SK-N-DZ (cell line): ENCODE results near the gene ATG2A. TPM values are rescaled to one million over a fixed set of nuclear protein-coding genes. Genes with fewer than 3 reads are reported as not detected.

Source experiments
- DNase-seq: peaks from one replicate; pipeline ENCODE4 v3.0.0-alpha.2; 2015; ENCODE audit warnings: low spot score
- polyA plus RNA-seq, 2 experiments: library from polyadenylated mRNA; depleted of rRNA; stranded (reverse); fragments of >200 nt; gene quantifications; 2 replicates each; pipeline ENCODE4 v1.2.3, GENCODE V29; 2014

The ATG2A gene
- 5.0 and 5.6 TPM in 2 replicates for polyA plus RNA-seq (2014; cell fraction: cytosol; rRNA removed)
- 18.2 and 29.8 TPM in 2 replicates for polyA plus RNA-seq (2014; cell fraction: nucleus; rRNA removed)

DNA sequence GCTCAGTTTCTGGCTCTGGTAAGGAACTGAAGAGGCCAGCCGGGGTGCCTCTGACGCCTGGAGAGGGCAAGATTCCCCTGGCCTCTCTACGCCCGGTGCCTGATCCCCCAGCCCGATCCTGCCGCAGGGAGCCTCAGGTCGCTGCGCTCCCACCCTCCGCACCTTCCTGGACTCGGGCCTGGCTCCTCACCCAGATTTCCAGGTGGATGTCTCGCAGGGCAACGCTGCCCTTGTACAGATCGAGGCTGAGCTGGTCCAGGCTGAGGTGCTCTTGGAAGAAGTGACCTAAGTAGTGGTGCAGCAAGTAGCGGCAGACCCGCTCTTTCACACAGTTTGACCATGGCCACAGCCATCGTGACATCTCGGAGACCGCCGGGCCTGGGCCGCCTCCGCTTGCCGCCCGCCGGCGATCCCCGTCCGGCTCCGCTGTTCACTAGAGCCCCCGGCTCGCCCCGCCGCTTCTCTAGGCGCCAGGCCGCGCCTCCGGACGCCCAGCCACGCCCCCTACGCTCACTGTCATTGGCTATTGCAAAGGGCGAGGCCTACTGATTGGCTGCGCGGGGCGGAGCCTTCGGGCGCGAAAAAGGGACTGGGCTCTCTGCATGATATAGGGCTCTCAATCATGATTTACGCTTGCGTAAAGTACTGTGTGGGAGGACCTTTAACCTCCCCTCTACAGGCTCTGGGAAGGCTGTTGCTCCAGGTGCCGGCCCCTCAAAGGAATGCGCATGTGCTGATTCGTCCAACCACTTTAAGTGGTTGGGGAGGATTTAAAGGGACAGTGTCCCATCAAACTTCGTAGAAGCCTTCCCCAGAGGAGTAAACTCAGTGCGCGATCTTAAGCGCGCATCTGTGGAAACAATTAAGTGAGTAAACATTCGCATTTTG is at the start of gene ATG2A:
TSS of gene ATG2A (minus strand) at position 435 of the 888 bp plus-strand sequence. CDS start at position 361, 74 bp downstream.
- peak; percentile 100 for DNase-seq

DNA sequence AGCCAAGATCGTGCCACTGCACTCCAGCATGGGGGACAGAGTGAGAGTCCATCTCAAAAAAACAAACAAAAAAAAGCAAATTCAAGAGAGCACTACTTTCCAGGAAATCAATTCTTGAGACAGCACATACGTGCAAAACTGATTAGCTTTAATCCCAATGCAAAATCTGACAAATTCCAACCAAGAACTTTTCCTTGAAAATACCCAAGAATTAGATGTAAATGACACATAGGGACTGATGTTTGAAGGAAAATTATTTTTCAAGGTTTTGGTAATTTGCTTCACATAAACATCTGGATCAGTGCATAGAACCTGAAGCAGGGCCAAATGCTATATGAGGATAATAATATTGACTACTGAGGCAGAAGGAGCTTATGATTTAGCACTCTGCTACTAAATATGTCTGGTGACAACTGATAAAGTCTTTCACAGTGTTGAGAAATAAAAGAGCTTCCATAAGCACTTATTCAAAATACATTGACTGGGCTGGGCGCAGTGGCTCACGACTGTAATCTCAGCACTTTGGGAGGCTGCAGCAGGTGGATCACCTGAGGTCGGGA is 46.1 kb upstream of the ATG2A start:
- no peak for DNase-seq

DNA sequence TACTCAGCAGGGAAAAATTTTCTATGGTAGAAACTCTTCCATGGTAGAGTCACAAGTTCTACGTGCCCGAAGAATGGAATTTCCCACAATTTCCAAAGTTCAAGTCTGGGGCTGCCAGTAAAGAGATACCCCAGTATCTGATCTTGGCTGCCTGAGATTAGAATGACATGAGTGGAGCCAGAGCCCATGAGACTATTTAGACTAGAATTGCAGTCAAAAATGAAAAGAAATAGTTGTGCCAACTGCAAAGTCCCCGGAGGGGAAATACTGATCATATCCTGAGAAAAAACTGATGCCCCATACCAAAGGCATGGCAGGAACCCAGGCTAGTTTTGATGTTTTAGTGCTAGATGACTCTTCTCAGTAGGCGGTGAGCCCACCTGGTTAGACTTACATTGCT is 43.7 kb upstream of the ATG2A start:
- no peak for DNase-seq

DNA sequence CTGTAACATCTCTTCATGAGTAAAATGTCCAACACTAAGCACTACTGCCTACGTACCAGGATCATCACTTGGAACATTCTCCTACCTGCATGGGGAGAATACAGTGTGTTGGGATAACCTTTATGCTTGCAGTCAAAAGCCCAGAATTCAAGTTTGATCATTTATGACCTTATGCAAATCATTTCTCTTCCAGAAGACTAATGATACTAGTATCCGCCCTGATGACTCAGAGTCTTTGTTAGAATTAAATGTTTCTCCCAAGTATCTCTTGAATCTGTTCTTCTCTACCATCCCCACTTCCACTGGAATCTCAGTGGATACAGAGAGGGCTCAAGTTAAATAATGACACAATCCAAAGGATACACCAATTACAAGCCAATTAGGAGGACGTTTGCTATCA is 42.5 kb upstream of the ATG2A start:
- DNase-seq, result no peak

DNA sequence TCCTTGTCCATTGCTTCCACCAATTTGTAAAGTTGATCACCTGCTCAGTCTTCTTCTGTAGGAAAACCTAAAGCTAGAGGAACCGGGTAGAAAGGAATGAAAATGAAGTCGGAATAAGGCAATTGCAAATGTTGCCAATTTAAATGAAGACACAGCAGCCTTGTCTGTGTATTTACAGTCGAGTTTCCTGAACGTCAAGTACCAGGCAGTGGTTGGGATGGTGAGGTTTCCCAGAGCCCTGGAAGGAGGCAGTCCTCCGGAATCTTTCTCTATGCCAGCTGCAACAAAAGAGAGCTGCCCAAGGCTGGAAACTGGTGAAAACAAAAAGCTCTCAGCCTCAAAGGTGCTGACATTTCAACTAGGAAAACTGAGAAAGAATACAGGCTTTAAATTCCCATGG is 37.2 kb upstream of the ATG2A start:
- DNase-seq, result no peak

DNA sequence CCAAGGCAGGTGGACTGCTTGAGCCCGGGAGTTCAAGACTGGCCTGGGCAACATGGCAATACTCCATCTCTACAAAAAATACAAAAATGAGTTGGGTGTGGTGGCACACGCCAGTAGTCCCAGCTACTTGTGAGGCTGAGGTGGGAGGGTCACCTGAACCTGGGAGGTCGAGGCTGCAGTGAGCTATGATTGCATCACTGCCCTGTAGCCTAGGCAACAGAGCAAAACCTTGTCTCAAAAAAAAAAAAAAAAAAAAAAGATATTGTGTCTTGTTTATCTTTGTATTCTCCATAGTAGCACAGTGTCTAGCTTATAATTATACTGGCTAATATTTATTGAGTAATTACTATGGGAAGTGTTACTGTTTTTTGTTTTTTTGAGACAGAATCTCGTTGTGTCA is 34.5 kb upstream of the ATG2A start:
- no peak for DNase-seq

DNA sequence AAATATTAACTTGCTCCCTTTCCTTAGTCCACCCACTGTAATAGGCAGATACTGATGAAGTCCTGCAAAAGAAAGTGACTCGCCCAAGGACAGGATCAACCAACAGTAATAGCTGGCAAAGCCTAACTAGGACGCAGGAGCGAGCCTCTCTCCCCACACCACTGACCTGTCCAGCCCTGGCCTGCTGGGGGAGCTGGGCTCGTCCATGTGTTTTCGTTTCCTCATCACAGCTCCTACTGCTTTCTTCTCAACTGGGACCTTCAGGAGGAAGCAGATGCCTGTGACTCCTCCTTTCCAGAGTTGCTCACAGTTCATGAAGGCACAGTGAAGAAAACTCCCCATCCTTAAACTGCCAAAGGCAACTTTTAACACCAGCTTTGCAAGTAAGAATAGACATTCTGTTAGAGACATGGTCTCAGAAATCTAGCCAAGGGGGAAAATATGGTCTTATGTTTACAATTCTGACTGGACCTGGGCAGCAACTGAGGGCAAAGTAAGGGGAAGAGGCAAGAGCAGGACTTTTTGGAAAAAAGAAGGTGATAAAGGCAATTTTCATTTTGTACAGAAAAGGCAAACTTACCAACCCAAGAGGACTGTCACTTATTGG is 30.3 kb upstream of the ATG2A start:
- no peak for DNase-seq

DNA sequence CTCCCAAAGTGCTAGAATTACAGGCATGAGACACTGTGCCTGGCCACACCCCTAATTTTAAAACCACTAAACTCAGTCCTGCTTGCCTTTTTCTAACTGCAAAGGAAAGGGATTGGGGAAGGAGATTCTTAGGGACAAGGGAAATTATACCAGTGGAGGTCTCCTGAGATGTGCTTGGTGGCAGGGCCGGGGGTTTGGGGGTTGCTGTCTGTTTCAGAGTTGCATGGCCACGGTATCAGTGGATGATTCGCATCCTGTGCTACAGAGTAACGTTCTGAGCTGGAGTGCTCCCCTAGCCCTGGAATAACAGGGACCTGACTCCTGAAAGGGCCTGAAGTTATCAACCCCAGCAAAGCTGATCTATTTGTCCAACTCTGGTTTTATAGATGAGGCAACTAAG is 19.5 kb upstream of the ATG2A start:
- no peak for DNase-seq

DNA sequence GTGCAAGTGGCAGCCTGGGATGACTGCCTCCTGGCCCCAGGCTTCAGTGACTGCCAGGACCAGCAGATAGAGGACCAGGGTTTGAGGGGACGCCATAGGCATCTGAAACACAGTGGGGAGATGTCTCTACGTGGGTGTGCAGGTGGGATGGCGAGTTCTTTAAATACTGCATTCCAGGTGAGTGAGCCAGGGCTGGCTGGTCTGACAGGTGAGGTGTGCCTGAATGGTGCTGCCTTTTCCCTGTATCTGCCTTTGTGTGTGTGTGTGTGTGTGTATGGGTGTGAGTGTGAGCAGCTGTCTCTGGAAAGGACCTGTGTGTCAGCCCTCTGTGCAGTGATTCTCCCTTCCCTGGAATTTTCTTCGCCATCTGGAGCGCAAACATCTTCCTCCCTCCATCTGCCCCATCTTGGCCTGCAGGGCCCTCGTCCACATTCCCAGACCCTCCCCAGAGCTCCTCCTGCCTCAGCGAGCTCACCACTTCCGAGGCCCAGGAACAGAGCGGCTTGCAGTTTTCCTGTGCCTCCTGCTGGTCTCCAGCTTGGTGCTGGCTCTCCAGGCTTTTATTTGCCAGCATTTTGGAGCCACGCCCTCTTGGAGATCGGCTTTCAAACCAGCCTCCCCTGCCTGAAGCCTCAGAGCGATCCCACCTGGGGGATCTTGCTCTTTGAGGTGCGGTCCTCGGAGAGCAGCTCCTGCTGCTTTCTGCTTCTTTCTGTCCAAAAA is 18.5 kb upstream of the ATG2A start, which contains the start of gene GPHA2:
TSS of gene GPHA2 (minus strand) at position 535 of the 723 bp plus-strand sequence. CDS start at position 102, 433 bp downstream.
- peak; percentile 43 for DNase-seq

DNA sequence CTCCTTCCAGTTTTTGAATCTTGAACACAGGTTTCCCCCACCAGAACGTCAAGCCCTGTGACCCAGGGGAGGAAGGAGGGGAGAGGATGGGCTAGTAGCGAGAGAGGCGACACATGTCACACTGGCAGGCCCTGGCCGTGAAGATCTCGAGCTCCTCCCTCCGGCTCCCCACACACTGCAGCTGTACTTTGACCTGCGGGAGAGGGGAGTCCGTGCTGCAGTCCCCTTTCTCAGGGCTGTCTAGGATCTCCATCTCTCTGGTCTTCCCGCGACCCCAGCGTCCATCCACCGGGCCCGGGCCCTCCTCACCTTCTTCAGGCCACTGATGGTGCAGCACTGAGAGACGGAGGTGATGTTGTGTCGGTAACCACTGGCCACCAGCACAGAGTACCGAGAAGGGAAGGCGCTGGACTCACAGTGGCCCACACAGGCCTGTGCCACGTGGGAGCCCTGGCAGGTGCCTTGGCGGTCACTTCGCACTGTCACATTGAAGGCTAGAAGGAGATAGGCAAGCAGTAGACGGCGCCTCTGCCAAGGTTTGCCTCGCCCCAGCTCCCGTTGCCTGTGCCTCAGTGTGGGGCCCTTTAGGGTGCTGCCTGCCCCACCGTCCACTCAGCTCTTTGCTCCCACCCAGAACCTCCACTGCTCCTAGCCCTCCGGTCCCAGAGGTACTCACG is 17.8 kb upstream of the ATG2A start:
- peak; percentile 52 for DNase-seq

DNA sequence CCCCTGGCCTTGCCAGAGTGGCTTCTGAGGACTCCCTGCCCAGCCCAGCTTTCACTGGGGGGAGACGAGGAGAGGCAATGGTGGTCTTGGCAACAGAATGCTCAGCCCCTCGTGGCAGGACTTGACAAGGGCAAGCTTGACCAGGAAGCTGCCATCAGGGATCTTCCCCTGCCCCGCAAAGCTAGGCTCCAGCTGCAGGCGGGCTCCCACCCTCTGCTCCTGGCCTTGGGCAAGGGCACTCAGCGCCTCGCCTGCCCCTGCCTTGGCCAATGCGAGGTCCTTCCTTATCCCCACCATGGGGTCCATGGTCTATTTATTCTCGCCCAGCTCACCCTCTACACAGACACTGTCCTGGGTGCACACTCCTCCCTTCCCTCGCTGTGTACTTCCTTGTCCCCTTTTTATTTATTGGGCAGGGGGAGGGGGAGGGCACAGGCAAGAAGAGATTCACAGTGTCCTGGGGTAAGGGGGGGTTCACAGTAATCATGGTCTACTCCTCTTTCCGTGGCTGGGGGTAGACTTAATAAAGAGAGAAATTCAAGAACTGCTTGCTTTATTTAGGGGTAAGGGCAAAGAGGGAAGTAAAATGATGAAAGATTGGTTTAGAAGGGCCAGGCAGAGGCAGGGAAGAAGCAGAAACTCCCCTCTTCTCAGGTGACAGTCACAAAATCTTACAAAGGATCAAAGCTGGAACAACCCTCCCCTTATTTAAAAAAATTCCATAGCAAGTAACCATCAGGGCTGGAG is 17.1 kb upstream of the ATG2A start:
- DNase-seq, result no peak

DNA sequence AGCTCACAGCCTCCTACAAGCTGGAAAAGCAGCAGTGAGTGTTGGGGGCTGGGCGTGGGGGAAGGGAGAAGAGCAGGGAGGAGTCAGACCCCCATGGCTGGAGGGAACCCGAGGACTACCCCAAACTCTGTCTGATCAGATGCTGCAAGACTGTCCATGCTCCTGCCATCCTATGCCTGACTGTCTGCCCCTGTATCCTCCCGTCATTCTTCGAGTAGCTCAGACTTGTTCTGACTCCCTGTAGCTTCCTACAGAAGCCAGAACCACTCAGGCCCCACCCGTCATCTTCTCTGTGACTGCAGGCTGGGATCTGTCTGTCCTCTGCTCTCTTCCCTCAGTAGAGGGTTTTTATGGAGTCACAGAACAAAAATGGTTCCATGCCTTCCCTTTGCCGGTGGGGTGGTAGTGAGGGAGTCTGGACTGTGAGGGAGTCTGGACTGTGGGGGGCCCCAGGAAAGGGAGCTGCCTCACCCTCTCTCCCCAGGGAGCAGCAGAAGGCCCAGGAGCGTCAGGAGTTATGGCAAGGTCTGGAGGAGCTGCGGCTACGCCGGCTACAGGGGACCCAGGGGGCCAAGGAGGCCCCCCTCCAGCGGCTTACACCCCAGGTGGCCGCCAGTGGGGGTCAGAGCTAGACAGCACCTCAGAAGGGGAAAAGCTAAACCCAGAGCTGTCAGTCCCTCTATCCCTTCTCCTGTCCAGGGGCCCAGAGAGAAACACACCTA is 16.4 kb upstream of the ATG2A start:
- no peak for DNase-seq

DNA sequence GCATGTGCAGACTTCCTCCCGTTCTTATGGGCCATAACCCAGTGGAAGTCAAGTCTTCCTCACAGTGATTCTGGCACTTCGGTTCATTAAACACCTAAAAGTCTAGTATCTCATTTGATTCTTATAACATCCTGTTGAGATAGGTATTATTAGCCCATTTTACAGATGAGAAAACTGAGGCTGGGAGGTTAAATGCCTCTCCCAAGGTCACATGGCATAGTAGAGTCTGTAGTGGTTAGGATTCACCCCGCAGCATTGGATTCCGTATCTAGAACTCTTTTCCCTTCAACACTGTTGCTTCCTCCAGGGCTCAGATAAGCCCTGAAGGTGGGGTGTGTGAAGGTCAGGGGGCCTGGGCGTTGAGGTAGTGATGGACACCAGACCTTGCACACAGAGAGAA is 15.3 kb upstream of the ATG2A start:
- DNase-seq, result no peak

DNA sequence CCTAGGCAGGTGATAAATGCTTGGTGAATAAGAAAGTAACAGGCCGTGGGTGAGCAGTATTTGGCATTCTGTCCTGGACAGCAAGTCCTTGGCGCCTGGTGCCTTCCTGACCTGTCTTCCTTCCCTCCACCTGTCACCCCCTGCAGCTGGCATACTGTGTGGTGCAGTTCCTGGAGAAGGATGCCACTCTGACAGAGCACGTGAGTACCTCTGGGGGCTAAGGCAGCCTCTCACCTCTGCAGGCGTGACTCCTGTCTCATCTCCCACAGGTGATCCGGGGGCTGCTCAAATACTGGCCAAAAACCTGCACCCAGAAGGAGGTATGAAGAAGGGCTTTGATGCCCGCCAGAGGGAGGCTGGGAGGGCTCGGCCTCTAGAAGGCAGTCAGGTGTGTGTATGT is 14.3 kb upstream of the ATG2A start:
- DNase-seq, result no peak

DNA sequence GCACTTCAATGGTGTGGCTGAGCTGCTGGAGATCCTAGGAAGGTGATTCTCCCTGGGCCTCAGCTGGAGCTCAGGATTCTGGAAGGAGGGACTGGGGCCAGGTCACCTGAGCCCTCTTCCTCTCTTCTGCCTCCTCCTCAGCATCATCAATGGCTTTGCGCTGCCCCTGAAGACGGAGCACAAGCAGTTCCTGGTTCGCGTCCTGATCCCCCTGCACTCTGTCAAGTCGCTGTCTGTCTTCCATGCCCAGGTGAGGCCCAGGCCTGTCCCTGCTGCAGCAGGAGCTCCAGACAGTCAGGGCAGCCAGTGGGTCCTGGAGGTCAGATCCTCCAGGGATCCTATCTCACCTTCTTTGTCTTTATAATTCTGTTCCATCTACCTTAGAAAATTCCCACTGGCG is 13.3 kb upstream of the ATG2A start:
- DNase-seq, result no peak

DNA sequence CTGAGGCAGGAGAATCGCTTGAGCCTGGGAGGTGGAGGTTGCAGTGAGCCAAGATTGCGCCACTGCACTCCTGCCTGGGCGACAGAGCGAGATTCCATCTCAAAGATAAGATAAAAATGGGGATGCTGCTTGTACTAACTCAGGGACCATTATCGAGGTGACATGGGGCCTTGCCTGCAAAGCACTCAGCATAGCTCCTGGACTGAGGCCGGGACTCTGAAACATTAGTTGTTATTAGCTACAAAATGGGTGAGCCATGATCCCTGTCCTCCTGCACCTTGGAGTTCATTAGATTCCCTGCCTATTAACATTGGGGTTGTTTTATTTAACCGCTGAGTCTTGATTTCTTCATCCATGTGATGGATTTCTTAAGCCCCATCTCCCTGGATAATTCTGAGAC is 12.6 kb upstream of the ATG2A start:
- DNase-seq, result no peak

DNA sequence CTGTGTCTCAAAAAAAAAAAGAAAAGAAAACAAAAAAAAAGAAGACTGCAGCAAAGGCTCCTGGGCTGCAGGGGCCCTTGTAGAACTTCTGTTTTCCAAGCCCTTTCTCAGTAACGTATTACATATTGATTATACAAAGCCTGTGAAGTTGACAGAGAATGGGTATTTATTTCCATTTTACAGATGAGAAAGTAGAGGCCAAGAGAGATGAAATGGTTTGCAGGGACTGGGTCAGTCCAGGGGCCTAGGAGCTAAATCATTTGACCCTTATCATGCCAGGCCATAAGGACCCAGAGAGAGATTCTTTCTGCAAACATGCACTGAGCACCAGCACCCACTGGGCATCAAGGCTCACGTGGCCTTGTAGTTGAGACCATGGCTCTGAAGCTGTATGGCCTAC is 11.9 kb upstream of the ATG2A start:
- DNase-seq, result no peak

DNA sequence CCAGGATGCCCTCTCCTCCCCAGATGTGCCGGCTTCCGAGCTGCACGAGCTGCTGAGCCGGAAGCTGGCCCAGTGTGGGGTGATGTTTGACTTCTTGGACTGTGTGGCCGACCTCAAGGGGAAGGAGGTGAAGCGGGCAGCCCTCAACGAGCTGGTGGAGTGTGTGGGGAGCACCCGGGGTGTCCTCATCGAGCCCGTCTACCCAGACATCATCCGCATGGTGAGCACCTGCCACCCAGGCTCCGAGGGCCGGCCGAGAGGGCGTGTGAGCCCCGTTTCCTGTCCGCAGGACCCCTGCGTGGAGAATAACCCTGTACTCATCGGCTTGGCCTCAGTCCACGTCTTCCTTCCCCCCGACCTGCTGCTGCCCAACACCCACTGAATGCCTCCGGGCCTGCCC is 9.7 kb upstream of the ATG2A start:
- DNase-seq, result no peak

DNA sequence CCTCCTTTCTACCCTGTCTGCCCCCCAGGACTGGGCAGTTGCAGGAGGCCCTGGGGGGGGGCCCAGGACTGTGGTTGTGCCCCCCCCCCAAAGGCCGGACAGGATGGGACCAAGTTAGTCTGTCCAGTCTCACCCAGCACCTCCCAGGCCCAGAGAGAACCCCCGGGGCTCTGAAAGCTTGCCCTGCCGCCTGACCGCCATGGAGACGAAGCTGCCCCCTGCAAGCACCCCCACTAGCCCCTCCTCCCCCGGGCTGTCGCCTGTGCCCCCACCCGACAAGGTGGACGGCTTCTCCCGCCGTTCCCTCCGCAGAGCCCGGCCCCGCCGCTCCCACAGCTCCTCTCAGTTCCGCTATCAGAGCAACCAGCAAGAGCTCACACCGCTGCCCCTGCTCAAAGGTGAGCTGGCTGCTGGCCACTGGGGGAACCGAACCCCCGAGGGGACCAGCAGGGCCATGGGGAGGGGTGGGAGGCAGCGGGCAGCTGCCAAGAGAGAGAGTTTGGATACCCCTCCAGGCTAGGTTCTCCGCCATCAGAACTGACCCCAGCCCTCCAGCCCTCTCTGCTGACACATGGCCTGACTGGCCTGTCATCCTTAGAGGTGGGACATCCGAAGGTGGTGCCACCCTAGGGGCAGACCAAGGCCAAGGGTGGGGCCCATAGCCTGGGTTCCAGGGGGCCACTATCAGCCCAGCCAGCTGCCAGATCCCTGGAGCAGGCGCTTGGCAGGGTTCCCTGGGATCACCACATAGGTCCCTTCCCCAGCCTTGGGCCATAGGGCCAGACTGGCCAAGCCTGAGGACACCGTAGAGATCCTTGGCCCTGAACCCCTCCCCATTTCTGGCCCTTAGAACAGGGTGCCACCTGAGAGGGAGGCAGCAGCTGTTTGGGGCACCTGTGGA is 8.8 kb upstream of the ATG2A start:
- DNase-seq, result no peak
